HCT116 (cell line): ENCODE data around the gene CHST5. TPM values are rescaled to one million over a fixed set of nuclear protein-coding genes. Genes with fewer than 3 reads are reported as not detected.

Source experiments
- ATAC-seq: fragments of 200-7000 bp; cut with Tn5 transposase; 2 replicates; pipeline ENCODE4 v1.9.1; 2020; ENCODE audit warnings: mild to moderate bottlenecking, moderate library complexity
- BruUV-seq: library from RNA; stranded (reverse); fragments of 400-500 nt; replicated peaks from 2 replicates; lab custom pipeline; 2021; lab: Mats Ljungman, UMichigan
- CTCF ChIA-PET: fragments of 300-600 bp; sonication (Branson Sonifier 250); formaldehyde crosslinking; loops from one replicate; lab custom pipeline; 2021; ENCODE audit warnings: antibody characterized with exemption; lab: Charles Lee
- POLR2A ChIA-PET: fragments of 300-600, 350-600 bp; sonication (Branson Sonifier 250); formaldehyde crosslinking; loops from one replicate; lab custom pipeline; 2021; ENCODE audit warnings: antibody characterized with exemption; lab: Charles Lee
- RAD21 ChIA-PET, 2 experiments: fragments of 300-600 bp; sonication (Branson Sonifier 250); formaldehyde crosslinking; loops; one replicate each; lab custom pipeline; 2023; ENCODE audit warnings: low total read pairs in 2 of 2; ENCODE audit not compliant: uncharacterized antibody in 2 of 2, unreplicated experiment in 2 of 2, low non-redundant PET in 1 of 2; lab: Charles Lee
- DNase-seq: peaks from one replicate; pipeline ENCODE4 v3.0.0-alpha.2; 2010; ENCODE audit warnings: low read depth, low spot score
- H2AFZ ChIP-seq: fragments of 200-600 bp; shearing (Covaris generic), sonication (generic); 2 replicates; pipeline ENCODE4 v1.6.1; 2017; ENCODE audit warnings: low read depth, mixed run types, mixed read lengths, antibody characterized with exemption, low read length; ENCODE audit not compliant: poor library complexity, severe bottlenecking
- H3K27ac ChIP-seq: 2 replicates; pipeline ENCODE4 v1.5.1; 2012; ENCODE audit warnings: low read depth, low read length
- H3K27me3 ChIP-seq: fragments of 200-600 bp; sonication (generic); 2 replicates; pipeline ENCODE4 v1.6.1; 2016; ENCODE audit warnings: mixed run types, low read length, mixed read lengths; ENCODE audit not compliant: insufficient read depth
- H3K36me3 ChIP-seq, 2 experiments: fragments of 200-500 bp in 1 of 2; fragments of 200-600 bp in 1 of 2; sonication (Bioruptor generic) in 1 of 2; sonication (generic) in 1 of 2; 2 replicates each; pipeline versions ENCODE4 v1.5.1 to v1.6.1; 2014 to 2016; ENCODE audit warnings: low read length in 2 of 2, inconsistent platforms in 1 of 2, mixed read lengths in 1 of 2, mixed run types in 1 of 2; ENCODE audit not compliant: insufficient read depth in 2 of 2, control insufficient read depth in 1 of 2
- H3K4me1 ChIP-seq, 2 experiments: fragments of 200-600 bp in 1 of 2; sonication (generic) in 1 of 2; 2 replicates each; pipeline versions ENCODE4 v1.5.1 to v1.6.1; 2012 to 2017; ENCODE audit warnings: low read length in 2 of 2, inconsistent platforms in 1 of 2, mild to moderate bottlenecking in 1 of 2, mixed read lengths in 1 of 2, mixed run types in 1 of 2, moderate library complexity in 1 of 2; ENCODE audit not compliant: insufficient read depth in 2 of 2, control insufficient read depth in 1 of 2
- H3K4me2 ChIP-seq: fragments of 200-600 bp; sonication (generic); 2 replicates; pipeline ENCODE4 v1.6.1; 2017; ENCODE audit warnings: mixed run types, low read length, mixed read lengths
- H3K4me3 ChIP-seq, 2 experiments: fragments of 200-600 bp in 1 of 2; sonication (generic) in 1 of 2; replicated peaks in 1 of 2; 2 replicates each; pipeline ENCODE4 v1.5.1; 2011 to 2016; ENCODE audit warnings: low read length in 2 of 2, control low read depth in 1 of 2, low read depth in 1 of 2, mild to moderate bottlenecking in 1 of 2, mixed read lengths in 1 of 2, mixed run types in 1 of 2
- H3K79me2 ChIP-seq: fragments of 200-600 bp; sonication (generic); 2 replicates; pipeline ENCODE4 v1.6.1; 2017; ENCODE audit warnings: mild to moderate bottlenecking, mixed run types, low read length, moderate library complexity, mixed read lengths; ENCODE audit not compliant: insufficient read depth
- H3K9ac ChIP-seq: fragments of 200-600 bp; sonication (generic); 2 replicates; pipeline ENCODE4 v1.6.1; 2016; ENCODE audit warnings: low read length, mixed read lengths
- H3K9me2 ChIP-seq: fragments of 200-600 bp; sonication (generic), shearing (Covaris generic); 2 replicates; pipeline ENCODE4 v1.6.1; 2017; ENCODE audit warnings: mixed run types, mild to moderate bottlenecking, moderate library complexity; ENCODE audit not compliant: insufficient read depth
- H3K9me3 ChIP-seq, 2 experiments: fragments of 200-500 bp in 1 of 2; fragments of 200-600 bp in 1 of 2; sonication (Bioruptor generic) in 1 of 2; sonication (generic) in 1 of 2; 2 replicates each; pipeline ENCODE4 v1.6.1; 2014 to 2017; ENCODE audit warnings: low read length in 2 of 2, mixed read lengths in 2 of 2, inconsistent platforms in 1 of 2, low read depth in 1 of 2, mild to moderate bottlenecking in 1 of 2, mixed run types in 1 of 2, moderate library complexity in 1 of 2; ENCODE audit not compliant: control insufficient read depth in 1 of 2, insufficient read depth in 1 of 2
- H4K20me1 ChIP-seq: fragments of 200-600 bp; sonication (generic), shearing (Covaris generic); 2 replicates; pipeline ENCODE4 v1.6.1; 2017; ENCODE audit warnings: mixed run types, mild to moderate bottlenecking, moderate library complexity; ENCODE audit not compliant: insufficient read depth
- CBX3 ChIP-seq: IDR thresholded peaks from 2 replicates; pipeline ENCODE4 v1.6.1; 2012; ENCODE audit warnings: low read depth
- CEBPB ChIP-seq: IDR thresholded peaks from 2 replicates; pipeline ENCODE4 v1.6.1; 2012; ENCODE audit warnings: low read depth
- EGR1 ChIP-seq: IDR thresholded peaks from 2 replicates; pipeline ENCODE4 v1.6.1; 2012; ENCODE audit warnings: low read depth
- ELF1 ChIP-seq: IDR thresholded peaks from 2 replicates; pipeline ENCODE4 v1.6.1; 2012; ENCODE audit warnings: low read depth, borderline replicate concordance
- EZH2phosphoT487 ChIP-seq: fragments of 200-600 bp; IDR thresholded peaks from 2 replicates; pipeline ENCODE4 v1.6.1; 2018; ENCODE audit warnings: antibody characterized with exemption, borderline replicate concordance
- FOSL1 ChIP-seq: IDR thresholded peaks from 2 replicates; pipeline ENCODE4 v1.6.1; 2012; ENCODE audit warnings: low read depth
- POLR2A ChIP-seq: IDR thresholded peaks from 2 replicates; pipeline ENCODE4 v1.7.0; 2011; ENCODE audit warnings: borderline replicate concordance; ENCODE audit not compliant: insufficient read depth, insufficient read length; ENCODE audit errors: extremely low read depth
- POLR2AphosphoS5 ChIP-seq: IDR thresholded peaks from 2 replicates; pipeline ENCODE4 v1.6.1; 2011; ENCODE audit warnings: mild to moderate bottlenecking, low read depth, low read length, moderate library complexity
- SIN3A ChIP-seq: IDR thresholded peaks from 2 replicates; pipeline ENCODE4 v1.6.1; 2012; ENCODE audit warnings: low read depth
- SP1 ChIP-seq: IDR thresholded peaks from 2 replicates; pipeline ENCODE4 v1.6.1; 2012; ENCODE audit warnings: low read depth
- TCF7L2 ChIP-seq: IDR thresholded peaks from 2 replicates; pipeline ENCODE4 v1.7.0; 2011; ENCODE audit warnings: borderline replicate concordance, inconsistent platforms; ENCODE audit not compliant: insufficient read depth, insufficient read length; ENCODE audit errors: extremely low read depth
- YY1 ChIP-seq: IDR thresholded peaks from 2 replicates; pipeline ENCODE4 v1.6.1; 2011; ENCODE audit warnings: low read length, low read depth, moderate library complexity, mild to moderate bottlenecking; ENCODE audit not compliant: insufficient replicate concordance; ENCODE audit errors: extremely low read depth
- ZFX ChIP-seq: fragments of 450-650 bp; IDR thresholded peaks from 2 replicates; pipeline ENCODE4 v1.6.1; 2017
- intact Hi-C: fragments of 100-400 bp; cut with micrococcal nuclease; formaldehyde crosslinking; loops from 2 replicates; pipeline ENCODE4 v1.10.0; 2022
- total RNA-seq: library from RNA; stranded (reverse); gene quantifications from one replicate; pipeline ENCODE4 v1.2.1, GENCODE V29; 2021; ENCODE audit not compliant: unreplicated experiment
- TF ChIP-seq, protein P1 (sequence below): IDR thresholded peaks from 2 replicates; pipeline ENCODE4 v1.6.1; 2011; ENCODE audit warnings: mild to moderate bottlenecking, low read length, moderate library complexity; ENCODE audit not compliant: insufficient replicate concordance; ENCODE audit errors: extremely low read depth

Gene CHST5
- total RNA-seq, 1 experiment from 2014 or later, result 0.32 TPM

- no peak for DNase-seq
- H3K4me1 ChIP-seq, result peaks cover 14 to 31% of the 10 kb centered on the region in 2 experiments; a peak in 3 of 4 replicates
- peaks cover 5% of the 10 kb centered on the region; the same call in 1 of the 2 replicates for H3K79me2 ChIP-seq
- no peaks in the 10 kb centered on the region for H3K36me3 ChIP-seq
- no peak overlapping the region for H3K4me2 ChIP-seq
- ChIA-PET CTCF (interaction anchor here (0.8 kb wide), 1 partner anchor 19 kb away, joined by 4 read pairs; no protein-coding TSS in a partner anchor), POLR2A (no interaction called here), RAD21 (no interaction called here)
- no peak for ATAC-seq
- no peak overlapping the region for H3K4me3 ChIP-seq
- no peaks in the 10 kb centered on the region for H3K27me3 ChIP-seq
- TF ChIP-seq EGR1, result no peak
- TF ChIP-seq SP1, result no peak
- TF ChIP-seq CBX3, result no peak
- no peak for TF ChIP-seq FOSL1
- no peak for TF ChIP-seq SIN3A
- TF ChIP-seq YY1, result no peak
- no peak for TF ChIP-seq EZH2phosphoT487
- TF ChIP-seq TCF7L2, result no peak
- no peak for TF ChIP-seq CEBPB
- no peak for TF ChIP-seq POLR2A
- H4K20me1 ChIP-seq, result no peaks in the 10 kb centered on the region
- H3K9ac ChIP-seq, result no peak overlapping the region
- H3K27ac ChIP-seq, result no peak overlapping the region
- no peaks in the 10 kb centered on the region for H3K9me2 ChIP-seq
- H2AFZ ChIP-seq, result no peak overlapping the region
- intact Hi-C loops, result no loop called here
- no TSS peak for BruUV-seq
- H3K9me3 ChIP-seq, result no peaks in the 10 kb centered on the region
Observed at GRCh38 chr16:75497558-75497957, 38.4 kb downstream of the CHST5 start.

- intact Hi-C loops, result no loop called here
- H3K9me3 ChIP-seq, result no peaks in the 10 kb centered on the region
- H4K20me1 ChIP-seq, result no peaks in the 10 kb centered on the region
- DNase-seq (no peak), ATAC-seq (peak; percentile 93)
- H3K4me2 ChIP-seq, result peak within 1 kb of the TSS; percentile 94
- H2AFZ ChIP-seq, result no peak within 1 kb of the TSS
- H3K79me2 ChIP-seq, result peaks cover 5% of the 10 kb centered on the region; the same call in 1 of the 2 replicates
- H3K27me3 ChIP-seq, result no peaks in the 10 kb centered on the region
- peak within 1 kb of the TSS; percentile 50 to 70 for H3K4me3 ChIP-seq
- H3K9me2 ChIP-seq, result no peaks in the 10 kb centered on the region
- peaks cover 25 to 41% of the 10 kb centered on the region in 2 experiments for H3K4me1 ChIP-seq
- POLR2A ChIA-PET, result interaction anchor here (0.6 to 1.5 kb wide), 4 partner anchors 10 to 22 kb away, joined by 3 to 7 read pairs (median 4); no protein-coding TSS in a partner anchor
- CTCF ChIA-PET, result interaction anchor here (1.3 to 1.8 kb wide), 2 partner anchors 22 to 30 kb away, joined by 3 to 11 read pairs; no protein-coding TSS in a partner anchor
- peak within 1 kb of the TSS; percentile 30; the same call in 1 of the 2 replicates for H3K27ac ChIP-seq
- H3K9ac ChIP-seq, result peak within 1 kb of the TSS; percentile 76
- no TSS peak for BruUV-seq
- RAD21 ChIA-PET, result interaction anchor here in 1 of 2 experiments (0.6 kb wide), 1 partner anchor 22 kb away, joined by 3 read pairs; no protein-coding TSS in a partner anchor
- H3K36me3 ChIP-seq, result no peaks in the 10 kb centered on the region
- TF ChIP-seq EZH2phosphoT487 (no peak), ZFX (no peak), POLR2AphosphoS5 (peak; percentile 86), ELF1 (no peak), POLR2A (peak; percentile 67)
- TF ChIP-seq, protein P1, sequence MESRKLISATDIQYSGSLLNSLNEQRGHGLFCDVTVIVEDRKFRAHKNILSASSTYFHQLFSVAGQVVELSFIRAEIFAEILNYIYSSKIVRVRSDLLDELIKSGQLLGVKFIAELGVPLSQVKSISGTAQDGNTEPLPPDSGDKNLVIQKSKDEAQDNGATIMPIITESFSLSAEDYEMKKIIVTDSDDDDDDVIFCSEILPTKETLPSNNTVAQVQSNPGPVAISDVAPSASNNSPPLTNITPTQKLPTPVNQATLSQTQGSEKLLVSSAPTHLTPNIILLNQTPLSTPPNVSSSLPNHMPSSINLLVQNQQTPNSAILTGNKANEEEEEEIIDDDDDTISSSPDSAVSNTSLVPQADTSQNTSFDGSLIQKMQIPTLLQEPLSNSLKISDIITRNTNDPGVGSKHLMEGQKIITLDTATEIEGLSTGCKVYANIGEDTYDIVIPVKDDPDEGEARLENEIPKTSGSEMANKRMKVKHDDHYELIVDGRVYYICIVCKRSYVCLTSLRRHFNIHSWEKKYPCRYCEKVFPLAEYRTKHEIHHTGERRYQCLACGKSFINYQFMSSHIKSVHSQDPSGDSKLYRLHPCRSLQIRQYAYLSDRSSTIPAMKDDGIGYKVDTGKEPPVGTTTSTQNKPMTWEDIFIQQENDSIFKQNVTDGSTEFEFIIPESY, result no peak
Observed at GRCh38 chr16:75495076-75495674, 40.7 kb downstream of the CHST5 start, which contains the start of gene CHST6. CHST6 (minus strand) TSS chr16:75495441; CDS start chr16:75479828, 15,613 bp downstream.
